ENCODE data around the gene CHST15. TPM values are rescaled to one million over a fixed set of nuclear protein-coding genes. Genes with fewer than 3 reads are reported as not detected.

Gene CHST15
- polyA plus RNA-seq, 4 donors: 0.45 to 8.5 (median 4.0) TPM

GRCh38 chr10:124132306-124132705 is 38.9 kb upstream of the CHST15 start:
- Histone ChIP-seq H3K9me3 (ENCODE audit: control insufficient read depth in 2 of 2, insufficient read depth in 1 of 2, low read depth in 1 of 2, low read length in 1 of 2) (peaks cover 0 to 4% of the 10 kb centered on the region in 2 donors), H3K27me3 (ENCODE audit: control insufficient read depth in 3 of 3, insufficient read depth in 3 of 3, low read length in 3 of 3) (no peaks in the 10 kb centered on the region), H3K36me3 (ENCODE audit: control insufficient read depth in 3 of 3, insufficient read depth in 2 of 3, low read depth in 1 of 3, low read length in 3 of 3) (no peaks in the 10 kb centered on the region), H3K27ac (ENCODE audit: low read depth in 1 of 3, low read length in 2 of 3) (no peak overlapping the region), H3K4me3 (ENCODE audit: low read depth in 1 of 3, low read length in 3 of 3) (no peak overlapping the region), H3K4me1 (ENCODE audit: control insufficient read depth in 3 of 3, insufficient read depth in 2 of 3, low read depth in 1 of 3, low read length in 2 of 3) (no peaks in the 10 kb centered on the region)
- 66 to 89% (median 71%) methylated on average over 5 of the region's 5 CpGs for WGBS, 3 donors
- no peak for DNase-seq
- no peak for FAIRE-seq

GRCh38 chr10:124131172-124131571 is 37.8 kb upstream of the CHST15 start:
- FAIRE-seq (no peak), DNase-seq (no peak)
- no peaks in the 10 kb centered on the region for H3K4me1 ChIP-seq (ENCODE audit: control insufficient read depth in 3 of 3, insufficient read depth in 2 of 3, low read depth in 1 of 3, low read length in 2 of 3)
- peaks cover 0 to 4% of the 10 kb centered on the region in 2 donors for H3K9me3 ChIP-seq (ENCODE audit: control insufficient read depth in 2 of 2, insufficient read depth in 1 of 2, low read depth in 1 of 2, low read length in 1 of 2)
- no peaks in the 10 kb centered on the region for H3K27me3 ChIP-seq (ENCODE audit: control insufficient read depth in 3 of 3, insufficient read depth in 3 of 3, low read length in 3 of 3)
- H3K4me3 ChIP-seq (ENCODE audit: low read depth in 1 of 3, low read length in 3 of 3): no peak overlapping the region
- no peaks in the 10 kb centered on the region for H3K36me3 ChIP-seq (ENCODE audit: control insufficient read depth in 3 of 3, insufficient read depth in 2 of 3, low read depth in 1 of 3, low read length in 3 of 3)
- no peak overlapping the region for H3K27ac ChIP-seq (ENCODE audit: low read depth in 1 of 3, low read length in 2 of 3)
- WGBS, 3 donors: 79 to 83% (median 82%) methylated on average over 9 of the region's 9 CpGs

GRCh38 chr10:124130198-124130900 is 37.0 kb upstream of the CHST15 start:
- no peaks in the 10 kb centered on the region for H3K36me3 ChIP-seq (ENCODE audit: control insufficient read depth in 3 of 3, insufficient read depth in 2 of 3, low read depth in 1 of 3, low read length in 3 of 3)
- FAIRE-seq: no peak
- no peaks in the 10 kb centered on the region for H3K4me1 ChIP-seq (ENCODE audit: control insufficient read depth in 3 of 3, insufficient read depth in 2 of 3, low read depth in 1 of 3, low read length in 2 of 3)
- no peaks in the 10 kb centered on the region for H3K9me3 ChIP-seq (ENCODE audit: control insufficient read depth in 2 of 2, insufficient read depth in 1 of 2, low read depth in 1 of 2, low read length in 1 of 2)
- WGBS, 3 donors: 82 to 89% (median 88%) methylated on average over 7 of the region's 7 CpGs
- H3K27ac ChIP-seq (ENCODE audit: low read depth in 1 of 3, low read length in 2 of 3): no peak overlapping the region
- H3K4me3 ChIP-seq (ENCODE audit: low read depth in 1 of 3, low read length in 3 of 3): no peak overlapping the region
- no peaks in the 10 kb centered on the region for H3K27me3 ChIP-seq (ENCODE audit: control insufficient read depth in 3 of 3, insufficient read depth in 3 of 3, low read length in 3 of 3)
- DNase-seq: no peak

GRCh38 chr10:124129471-124129870 is 36.1 kb upstream of the CHST15 start:
- Histone ChIP-seq H3K36me3 (ENCODE audit: control insufficient read depth in 3 of 3, insufficient read depth in 2 of 3, low read depth in 1 of 3, low read length in 3 of 3) (no peaks in the 10 kb centered on the region), H3K4me3 (ENCODE audit: low read depth in 1 of 3, low read length in 3 of 3) (no peak overlapping the region), H3K4me1 (ENCODE audit: control insufficient read depth in 3 of 3, insufficient read depth in 2 of 3, low read depth in 1 of 3, low read length in 2 of 3) (no peaks in the 10 kb centered on the region), H3K27me3 (ENCODE audit: control insufficient read depth in 3 of 3, insufficient read depth in 3 of 3, low read length in 3 of 3) (no peaks in the 10 kb centered on the region), H3K9me3 (ENCODE audit: control insufficient read depth in 2 of 2, insufficient read depth in 1 of 2, low read depth in 1 of 2, low read length in 1 of 2) (no peaks in the 10 kb centered on the region), H3K27ac (ENCODE audit: low read depth in 1 of 3, low read length in 2 of 3) (no peak overlapping the region)
- 90 to 94% (median 91%) methylated on average over 5 of the region's 5 CpGs for WGBS, 3 donors
- DNase-seq (no peak), FAIRE-seq (no peak)

- DNase-seq (no peak), FAIRE-seq (no peak)
- H3K9me3 ChIP-seq (ENCODE audit: control insufficient read depth in 2 of 2, insufficient read depth in 1 of 2, low read depth in 1 of 2, low read length in 1 of 2): no peaks in the 10 kb centered on the region
- no peak overlapping the region for H3K4me3 ChIP-seq (ENCODE audit: low read depth in 1 of 3, low read length in 3 of 3)
- no peaks in the 10 kb centered on the region for H3K36me3 ChIP-seq (ENCODE audit: control insufficient read depth in 3 of 3, insufficient read depth in 2 of 3, low read depth in 1 of 3, low read length in 3 of 3)
- H3K27ac ChIP-seq (ENCODE audit: low read depth in 1 of 3, low read length in 2 of 3): no peak overlapping the region
- 84 to 97% (median 93%) methylated on average over 5 of the region's 5 CpGs for WGBS, 3 donors
- no peaks in the 10 kb centered on the region for H3K4me1 ChIP-seq (ENCODE audit: control insufficient read depth in 3 of 3, insufficient read depth in 2 of 3, low read depth in 1 of 3, low read length in 2 of 3)
- no peaks in the 10 kb centered on the region for H3K27me3 ChIP-seq (ENCODE audit: control insufficient read depth in 3 of 3, insufficient read depth in 3 of 3, low read length in 3 of 3)
Observed at GRCh38 chr10:124128811-124129145, 35.4 kb upstream of the CHST15 start.

DNA sequence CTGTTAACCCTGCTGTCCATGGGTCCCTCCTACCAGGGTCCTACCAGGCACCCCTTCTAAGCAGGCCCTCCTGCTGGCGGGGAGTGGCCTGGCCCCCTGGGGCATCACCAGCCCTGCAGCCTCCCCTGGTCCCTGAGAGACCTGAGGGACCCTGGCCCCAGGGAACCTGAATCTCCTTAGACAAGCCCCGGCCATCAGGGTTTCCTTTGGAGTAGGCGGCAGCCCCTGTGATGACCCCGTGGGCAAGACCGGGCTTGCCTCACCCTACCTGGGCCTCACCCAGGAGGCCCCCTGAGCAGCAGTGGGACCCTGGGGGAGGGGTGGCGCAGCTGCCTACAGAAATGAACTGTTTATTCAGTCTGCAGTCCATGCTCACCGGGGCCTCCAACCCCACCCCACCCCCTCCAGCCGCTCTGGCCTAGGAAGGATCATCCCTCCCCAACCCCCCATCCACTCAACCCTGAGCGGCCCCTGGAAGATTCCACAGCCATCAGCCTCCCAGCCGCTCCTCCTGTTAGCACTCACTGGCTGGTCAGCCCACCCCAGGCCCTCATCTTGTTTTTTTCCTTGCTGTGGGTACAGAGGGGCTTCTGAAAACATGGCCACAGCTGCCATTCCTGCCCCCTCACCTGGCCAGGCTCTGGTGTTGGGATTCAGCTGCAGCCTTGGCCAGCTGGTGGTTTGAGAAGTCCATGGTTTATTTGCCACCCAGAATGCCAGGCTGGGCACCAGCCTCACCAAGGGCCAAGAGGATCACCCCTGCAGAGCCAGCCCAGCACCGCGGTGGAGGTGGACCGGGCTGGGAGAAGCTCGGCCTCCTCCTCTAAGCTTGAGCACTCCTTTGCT is 34.8 kb upstream of the CHST15 start:
- Histone ChIP-seq H3K27me3 (ENCODE audit: control insufficient read depth in 3 of 3, insufficient read depth in 3 of 3, low read length in 3 of 3) (no peaks in the 10 kb centered on the region), H3K4me3 (ENCODE audit: low read depth in 1 of 3, low read length in 3 of 3) (no peak overlapping the region), H3K4me1 (ENCODE audit: control insufficient read depth in 3 of 3, insufficient read depth in 2 of 3, low read depth in 1 of 3, low read length in 2 of 3) (no peaks in the 10 kb centered on the region), H3K9me3 (ENCODE audit: control insufficient read depth in 2 of 2, insufficient read depth in 1 of 2, low read depth in 1 of 2, low read length in 1 of 2) (no peaks in the 10 kb centered on the region), H3K27ac (ENCODE audit: low read depth in 1 of 3, low read length in 2 of 3) (no peak overlapping the region), H3K36me3 (ENCODE audit: control insufficient read depth in 3 of 3, insufficient read depth in 2 of 3, low read depth in 1 of 3, low read length in 3 of 3) (no peaks in the 10 kb centered on the region)
- 85 to 92% (median 87%) methylated on average over 13 to 14 of the region's 14 CpGs for WGBS, 3 donors
- FAIRE-seq (no peak), DNase-seq (no peak)

- Histone ChIP-seq H3K27me3 (ENCODE audit: control insufficient read depth in 3 of 3, insufficient read depth in 3 of 3, low read length in 3 of 3) (no peaks in the 10 kb centered on the region), H3K36me3 (ENCODE audit: control insufficient read depth in 3 of 3, insufficient read depth in 2 of 3, low read depth in 1 of 3, low read length in 3 of 3) (no peaks in the 10 kb centered on the region), H3K4me3 (ENCODE audit: low read depth in 1 of 3, low read length in 3 of 3) (no peak overlapping the region), H3K27ac (ENCODE audit: low read depth in 1 of 3, low read length in 2 of 3) (no peak overlapping the region), H3K9me3 (ENCODE audit: control insufficient read depth in 2 of 2, insufficient read depth in 1 of 2, low read depth in 1 of 2, low read length in 1 of 2) (no peaks in the 10 kb centered on the region), H3K4me1 (ENCODE audit: control insufficient read depth in 3 of 3, insufficient read depth in 2 of 3, low read depth in 1 of 3, low read length in 2 of 3) (no peaks in the 10 kb centered on the region)
- WGBS, 3 donors: 83 to 90% (median 88%) methylated on average over 9 of the region's 9 CpGs
- no peak for FAIRE-seq
- DNase-seq: no peak
Observed at GRCh38 chr10:124127563-124127962, 34.2 kb upstream of the CHST15 start.

- 89 to 93% (median 92%) methylated on average over 9 of the region's 9 CpGs for WGBS, 3 donors
- DNase-seq (no peak), FAIRE-seq (no peak)
- Histone ChIP-seq H3K4me1 (ENCODE audit: control insufficient read depth in 3 of 3, insufficient read depth in 2 of 3, low read depth in 1 of 3, low read length in 2 of 3) (no peaks in the 10 kb centered on the region), H3K4me3 (ENCODE audit: low read depth in 1 of 3, low read length in 3 of 3) (no peak overlapping the region), H3K27ac (ENCODE audit: low read depth in 1 of 3, low read length in 2 of 3) (no peak overlapping the region), H3K27me3 (ENCODE audit: control insufficient read depth in 3 of 3, insufficient read depth in 3 of 3, low read length in 3 of 3) (no peaks in the 10 kb centered on the region), H3K9me3 (ENCODE audit: control insufficient read depth in 2 of 2, insufficient read depth in 1 of 2, low read depth in 1 of 2, low read length in 1 of 2) (no peaks in the 10 kb centered on the region), H3K36me3 (ENCODE audit: control insufficient read depth in 3 of 3, insufficient read depth in 2 of 3, low read depth in 1 of 3, low read length in 3 of 3) (no peaks in the 10 kb centered on the region)
Observed at GRCh38 chr10:124126983-124127385, 33.6 kb upstream of the CHST15 start.

Measured in small intestine (tissue), 7 donors.